ENCODE results near the gene PCBP2.

GRCh38 chr12:53431187-53431586 lies 20.7 kb upstream of the PCBP2 start:
- TF ChIP-seq CTCF (IDR thresholded peaks at IDR 0.05) (no peak), POLR2A (IDR thresholded peaks at IDR 0.05) (no peak)
